Breast epithelium (tissue), 3 donors: Measurements from ENCODE around the gene CCL17.

Experiments
- CTCF ChIP-seq, 3 donors: fragments of 450-650 bp; IDR thresholded peaks; one replicate each; pipeline ENCODE4 v1.5.1; 2016 to 2017; ENCODE audit warnings: antibody characterized with exemption in 3 of 3, mild to moderate bottlenecking in 3 of 3, moderate library complexity in 3 of 3
- POLR2A ChIP-seq: fragments of 450-650 bp; IDR thresholded peaks from one replicate; pipeline ENCODE4 v1.6.1; 2016; ENCODE audit warnings: antibody characterized with exemption, mild to moderate bottlenecking, moderate library complexity
- POLR2AphosphoS5 ChIP-seq, 3 donors: sonication (generic); formaldehyde crosslinking; IDR thresholded peaks; one replicate each; pipeline ENCODE4 v1.6.1; 2017; ENCODE audit warnings: antibody characterized with exemption in 3 of 3

GRCh38 chr16:57411362-57411976 is 6.9 kb downstream of the CCL17 start:
- TF ChIP-seq CTCF (IDR thresholded peaks at IDR 0.05), result no peak
- TF ChIP-seq POLR2A, result no peak
- TF ChIP-seq POLR2AphosphoS5 (IDR thresholded peaks at IDR 0.05), result no peak
